GM06990 (cell line): ENCODE results near the gene ZNF865.

ENCODE experiments used
- DNase-seq: peaks from one replicate; pipeline ENCODE4 v3.0.0-alpha.2; 2011; ENCODE audit not compliant: insufficient read length; ENCODE audit errors: extremely low read depth
- H3K27me3 ChIP-seq: replicated peaks from 2 replicates; pipeline ENCODE4 v1.6.0; 2011; ENCODE audit warnings: low read length; ENCODE audit not compliant: control insufficient read depth, insufficient read depth
- H3K36me3 ChIP-seq: 2 replicates; pipeline ENCODE4 v1.5.1; 2011; ENCODE audit warnings: low read length; ENCODE audit not compliant: control insufficient read depth, insufficient read depth
- H3K4me3 ChIP-seq: replicated peaks from 2 replicates; pipeline ENCODE4 v1.5.1; 2011; ENCODE audit warnings: low read depth, mild to moderate bottlenecking, control low read depth, low read length
- CTCF ChIP-seq: IDR thresholded peaks from 2 replicates; pipeline ENCODE4 v1.5.1; 2011; ENCODE audit warnings: low read length, control low read depth, mild to moderate bottlenecking, inconsistent platforms; ENCODE audit not compliant: insufficient read depth, poor library complexity, severe bottlenecking

The ZNF865 gene

GRCh38 chr19:55642153-55643002 is 36.9 kb downstream of the ZNF865 start:
- Histone ChIP-seq H3K4me3 (peak overlapping the region; percentile 90), H3K27me3 (no peaks in the 10 kb centered on the region), H3K36me3 (peaks cover 11% of the 10 kb centered on the region)
- TF ChIP-seq CTCF: no peak
- DNase-seq: peak; percentile 79

GRCh38 chr19:55643003-55643886 is 37.8 kb downstream of the ZNF865 start, which contains the start of gene ZNF581:
ZNF581 (plus strand) TSS chr19:55643649; CDS start chr19:55644572, 923 bp downstream.
- peak; percentile 91 for DNase-seq
- H3K36me3 ChIP-seq: peaks cover 11% of the 10 kb centered on the region
- no peaks in the 10 kb centered on the region for H3K27me3 ChIP-seq
- TF ChIP-seq CTCF: no peak
- peak within 1 kb of the TSS; percentile 90 for H3K4me3 ChIP-seq

GRCh38 chr19:55643887-55644176 is 38.4 kb downstream of the ZNF865 start:
- H3K36me3 ChIP-seq: peaks cover 11% of the 10 kb centered on the region
- DNase-seq: no peak
- TF ChIP-seq CTCF: no peak
- H3K27me3 ChIP-seq: no peaks in the 10 kb centered on the region
- peak overlapping the region; percentile 90 for H3K4me3 ChIP-seq

- H3K4me3 ChIP-seq: peak overlapping the region; percentile 90
- H3K36me3 ChIP-seq: peaks cover 11% of the 10 kb centered on the region
- DNase-seq: no peak
- H3K27me3 ChIP-seq: no peaks in the 10 kb centered on the region
- no peak for TF ChIP-seq CTCF
Observed at GRCh38 chr19:55644191-55644833, 38.9 kb downstream of the ZNF865 start.

GRCh38 chr19:55644842-55645511 is 39.5 kb downstream of the ZNF865 start:
- no peak for TF ChIP-seq CTCF
- H3K27me3 ChIP-seq: no peaks in the 10 kb centered on the region
- peak overlapping the region; percentile 90 for H3K4me3 ChIP-seq
- H3K36me3 ChIP-seq: peaks cover 11% of the 10 kb centered on the region
- no peak for DNase-seq
